Heart right ventricle (tissue), 16 donors: ENCODE results near the gene RTTN. TPM values are rescaled to one million over a fixed set of nuclear protein-coding genes. Genes with fewer than 3 reads are reported as not detected.

ENCODE experiments used
- ATAC-seq, 8 donors: fragments of 200-7000 bp; cut with Tn5 transposase; one replicate each; pipeline ENCODE4 v1.9.1; 2020; ENCODE audit warnings: mild to moderate bottlenecking in 8 of 8, moderate library complexity in 8 of 8, moderate number of reproducible peaks in 1 of 8
- DNase-seq, 2 donors: peaks; one replicate each; pipeline ENCODE4 v3.0.0-alpha.2; 2020
- H3K27ac ChIP-seq, 10 donors: fragments of 200-600 bp; sonication (generic) in 2 of 10; one replicate each; pipeline versions ENCODE4 v1.5.0 to v1.8.0; 2020 to 2022; ENCODE audit warnings: mild to moderate bottlenecking in 3 of 10
- H3K27me3 ChIP-seq, 7 donors: fragments of 200-600 bp; one replicate each; pipeline ENCODE4 v1.8.0; 2021 to 2022; ENCODE audit warnings: mild to moderate bottlenecking in 2 of 7
- H3K36me3 ChIP-seq, 9 donors: fragments of 200-600 bp; sonication (generic) in 1 of 9; one replicate each; pipeline versions ENCODE4 v1.5.0 to v1.8.0; 2020 to 2022; ENCODE audit warnings: mild to moderate bottlenecking in 2 of 9
- H3K4me1 ChIP-seq, 9 donors: fragments of 200-600 bp; sonication (generic) in 1 of 9; one replicate each; pipeline versions ENCODE4 v1.5.0 to v1.8.0; 2020 to 2022; ENCODE audit warnings: mild to moderate bottlenecking in 4 of 9
- H3K4me3 ChIP-seq, 10 donors: fragments of 200-600 bp; sonication (generic) in 2 of 10; one replicate each; pipeline versions ENCODE4 v1.5.0 to v1.8.0; 2020 to 2022; ENCODE audit warnings: mild to moderate bottlenecking in 7 of 10, moderate library complexity in 2 of 10
- H3K9me3 ChIP-seq, 11 donors: fragments of 200-600 bp in 10 of 11; sonication (generic) in 2 of 11; one replicate each; pipeline versions ENCODE4 v1.5.0 to v1.8.0; 2013 to 2022; ENCODE audit warnings: mild to moderate bottlenecking in 2 of 11, control low read depth in 1 of 11, moderate library complexity in 1 of 11
- WGBS, 2 donors: extraction: QIAGEN DNeasy Blood & Tissue Kit; methylation state at CpG; one replicate each; pipeline ENCODE4 v1.1.7; 2013; ENCODE audit warnings: inconsistent platforms in 1 of 2; 5-methylcytosine and 5-hydroxymethylcytosine counted together
- intact Hi-C, 10 donors: fragments of 100-400 bp; cut with DNase I; formaldehyde crosslinking; loops; one replicate each; pipeline versions ENCODE4 v1.11.1 to v1.14.2; 2022
- polyA plus RNA-seq, 2 donors: library from polyadenylated mRNA; stranded (reverse); fragments of 200-250 nt; gene quantifications; one replicate each; pipeline ENCODE4 v1.2.3, GENCODE V29; 2013
- total RNA-seq, 10 donors: library from RNA; stranded (reverse); fragmentation: NEBNext Ultra II Directional in 3 of 10; extraction: Animal tissue kit (Norgen Biotek cat#: 25700) in 3 of 10; gene quantifications; one replicate each; pipeline versions ENCODE4 v1.2.1 to v1.2.4, GENCODE V29; 2021 to 2023
- TF ChIP-seq, protein P1 (sequence below), 9 donors: fragments of 200-600 bp; sonication (generic) in 2 of 9; IDR thresholded peaks; one replicate each; pipeline versions ENCODE4 v1.5.0 to v1.8.0; 2021 to 2022; ENCODE audit warnings: antibody characterized with exemption in 9 of 9, mild to moderate bottlenecking in 5 of 9, moderate library complexity in 1 of 9
- donor health status: Arrhythmogenic right ventricular cardiomyopathy.
- donor health status: ischemic (EF 13 %, LVEDD 7.1; RV severe dilation, severe dysfunction).
- donor health status: healthy with polysubstance abuse.
- donor health status: DM: no; HTN: yes; CAD: no.
- donor health status: DM: no; HTN: no; CAD: no.
- donor health status: ischemic (EF 25% LVEDD 6.9; RV normal size, moderate dysfunction).
- donor health status: ischemic (EF 25% LVEDD 5.7; RV mildly dilated, moderate dysfunction).
- donor health status: healthy.
- donor health status: DM: yes; HTN: yes; CAD: no.
- donor health status: Ischemic cardiomyopathy.
- donor health status: ischemic (EF 35%, LVEDD 5.7; RV mildly dilated, moderate dysfunction).
- donor health status: nonischemic (EF 11% LVEDD 7.7; RV severe dilation, severe dysfunction).
- donor health status: DM: yes; HTN: yes; CAD: no.
- donor health status: PGD.
- donor health status: ischemic (EF 29% LVEDD 5.4; RV normal size, mild dysfunction).
- donor health status: nonischemic (EF 23%, LVEDD 6.1; RV moderate dilation, normal function).

RTTN gene
- total and polyA plus RNA-seq, 12 donors, result 3.5 to 15.7 (median 9.4) TPM

DNA sequence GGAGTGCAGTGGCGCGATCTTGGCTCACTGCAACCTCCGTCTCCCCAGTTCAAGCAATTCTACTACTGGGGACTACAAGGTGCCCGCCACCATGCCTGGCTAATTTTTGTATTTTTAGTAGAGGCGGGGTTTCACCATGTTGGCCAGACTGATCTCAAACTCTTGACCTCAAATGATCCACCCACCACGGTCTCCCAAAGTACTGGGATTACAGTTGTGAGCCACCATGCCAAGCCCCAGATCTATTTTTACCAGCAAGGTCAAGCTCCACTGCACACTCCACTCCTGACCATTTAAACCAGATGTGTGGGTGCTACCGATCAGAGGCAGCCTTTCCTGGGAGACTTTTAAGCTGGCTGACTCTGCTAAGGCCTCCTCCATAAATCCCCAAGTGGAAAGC, 190.4 kb downstream of the RTTN start:
- H3K4me1 ChIP-seq, result peaks cover 0 to 19% (median 9%) of the 10 kb centered on the region in 9 donors
- H3K36me3 ChIP-seq, result peaks cover 0 to 42% (median 13%) of the 10 kb centered on the region in 9 donors
- ATAC-seq (peak; percentile 38 to 94 (median 87)), DNase-seq (peak in 1 of 2 donors; percentile 24)
- peak overlapping the region in 8 of 10 donors; percentile 20 to 66 (median 45) for H3K27ac ChIP-seq
- peaks cover 0 to 12% (median 4%) of the 10 kb centered on the region in 11 donors for H3K9me3 ChIP-seq
- no peaks in the 10 kb centered on the region for H3K27me3 ChIP-seq
- TF ChIP-seq, protein P1, sequence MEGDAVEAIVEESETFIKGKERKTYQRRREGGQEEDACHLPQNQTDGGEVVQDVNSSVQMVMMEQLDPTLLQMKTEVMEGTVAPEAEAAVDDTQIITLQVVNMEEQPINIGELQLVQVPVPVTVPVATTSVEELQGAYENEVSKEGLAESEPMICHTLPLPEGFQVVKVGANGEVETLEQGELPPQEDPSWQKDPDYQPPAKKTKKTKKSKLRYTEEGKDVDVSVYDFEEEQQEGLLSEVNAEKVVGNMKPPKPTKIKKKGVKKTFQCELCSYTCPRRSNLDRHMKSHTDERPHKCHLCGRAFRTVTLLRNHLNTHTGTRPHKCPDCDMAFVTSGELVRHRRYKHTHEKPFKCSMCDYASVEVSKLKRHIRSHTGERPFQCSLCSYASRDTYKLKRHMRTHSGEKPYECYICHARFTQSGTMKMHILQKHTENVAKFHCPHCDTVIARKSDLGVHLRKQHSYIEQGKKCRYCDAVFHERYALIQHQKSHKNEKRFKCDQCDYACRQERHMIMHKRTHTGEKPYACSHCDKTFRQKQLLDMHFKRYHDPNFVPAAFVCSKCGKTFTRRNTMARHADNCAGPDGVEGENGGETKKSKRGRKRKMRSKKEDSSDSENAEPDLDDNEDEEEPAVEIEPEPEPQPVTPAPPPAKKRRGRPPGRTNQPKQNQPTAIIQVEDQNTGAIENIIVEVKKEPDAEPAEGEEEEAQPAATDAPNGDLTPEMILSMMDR (IDR thresholded peaks at IDR 0.05), result no peak
- WGBS, 2 donors, result 68 to 72% methylated on average over 7 of the region's 7 CpGs
- intact Hi-C loops, result no loop called here
- no peak overlapping the region for H3K4me3 ChIP-seq

DNA sequence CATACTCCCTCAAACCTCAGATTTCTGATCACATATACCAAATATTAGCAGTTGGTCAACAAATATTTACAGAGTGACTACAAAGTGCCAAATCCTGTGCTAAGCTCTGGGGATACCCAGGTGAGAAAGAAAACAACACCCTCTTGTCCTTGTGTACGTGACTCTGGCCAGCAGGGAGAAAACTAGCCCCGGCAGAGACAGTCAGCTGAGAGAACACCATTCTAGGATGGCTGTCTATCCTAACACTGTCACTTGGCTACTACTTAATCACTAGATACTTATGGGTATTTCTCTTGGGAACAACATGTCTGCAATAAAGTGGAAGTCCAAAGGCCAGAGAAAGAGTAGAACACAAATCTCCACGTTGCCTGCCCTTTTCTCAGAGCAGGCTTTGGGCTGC, 199.9 kb downstream of the RTTN start:
- Histone ChIP-seq H3K9me3 (peaks cover 0 to 17% (median 6%) of the 10 kb centered on the region in 11 donors), H3K27ac (peak overlapping the region; percentile 19 to 81 (median 64)), H3K4me3 (peak overlapping the region in 2 of 10 donors; percentile 2 to 18), H3K27me3 (no peaks in the 10 kb centered on the region), H3K36me3 (peaks cover 0 to 19% (median 0%) of the 10 kb centered on the region in 9 donors), H3K4me1 (peaks cover 3 to 31% (median 21%) of the 10 kb centered on the region in 9 donors)
- intact Hi-C loops, result no loop called here
- DNase-seq (no peak), ATAC-seq (peak in 7 of 8 donors; percentile 38 to 91 (median 77))
- TF ChIP-seq, protein P1 (IDR thresholded peaks at IDR 0.05), result no peak
- WGBS, 2 donors, result 35 to 38% methylated on average over 3 of the region's 3 CpGs

DNA sequence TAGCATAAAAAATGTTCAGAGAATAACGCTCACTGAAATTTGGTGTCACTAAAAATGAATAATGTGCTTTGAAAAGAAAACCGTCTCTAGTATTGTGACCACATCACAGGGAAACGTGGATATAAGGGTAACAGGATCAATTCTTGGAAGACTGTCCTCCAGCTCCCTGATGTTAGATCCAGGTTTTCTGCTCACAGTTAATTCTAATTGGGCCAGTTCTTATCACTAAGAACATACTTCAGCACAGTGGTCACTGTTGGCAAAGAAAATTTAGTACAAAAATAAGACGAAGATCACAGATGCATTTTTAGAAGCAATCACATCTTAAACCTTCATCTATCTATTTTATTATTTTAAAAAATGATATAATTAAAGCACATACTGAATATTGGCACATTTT, 200.8 kb downstream of the RTTN start:
- 49 to 54% methylated on average over 4 of the region's 4 CpGs for WGBS, 2 donors
- DNase-seq, result no peak
- Histone ChIP-seq H3K4me1 (peaks cover 3 to 36% (median 21%) of the 10 kb centered on the region in 9 donors), H3K36me3 (peaks cover 0 to 17% (median 0%) of the 10 kb centered on the region in 9 donors), H3K27me3 (no peaks in the 10 kb centered on the region), H3K4me3 (no peak overlapping the region), H3K27ac (peak overlapping the region in 9 of 10 donors; percentile 19 to 81 (median 64)), H3K9me3 (peaks cover 0 to 8% (median 0%) of the 10 kb centered on the region in 11 donors)
- TF ChIP-seq, protein P1 (IDR thresholded peaks at IDR 0.05), result no peak
- intact Hi-C loops, result no loop called here
- ATAC-seq, result peak; percentile 58 to 82 (median 69)

DNA sequence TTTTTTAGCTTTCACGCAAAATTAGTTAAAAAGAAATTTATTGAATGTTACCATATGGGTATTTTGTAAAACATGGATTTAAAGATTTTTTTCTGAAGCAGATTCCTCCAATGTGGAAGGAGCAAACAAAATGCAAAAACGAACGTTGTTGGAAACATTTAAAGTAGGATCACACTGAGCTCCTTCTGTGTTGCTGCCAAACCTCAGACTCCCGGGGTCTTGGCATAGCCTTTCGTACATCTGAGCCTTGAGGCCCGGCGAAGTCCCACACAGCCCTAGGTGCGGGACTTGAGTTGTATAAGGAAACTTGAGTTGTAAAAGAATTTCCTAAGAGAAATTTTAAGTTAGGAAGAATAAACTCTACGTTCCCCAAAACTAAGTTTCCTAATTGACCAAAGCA, 205.8 kb downstream of the RTTN start:
- Histone ChIP-seq H3K27me3 (no peaks in the 10 kb centered on the region), H3K4me3 (no peak overlapping the region), H3K4me1 (peaks cover 0 to 44% (median 29%) of the 10 kb centered on the region in 9 donors), H3K36me3 (peaks cover 0 to 6% (median 0%) of the 10 kb centered on the region in 9 donors), H3K27ac (peak overlapping the region in 3 of 10 donors; percentile 70 to 76 (median 75)), H3K9me3 (no peaks in the 10 kb centered on the region)
- no peak for DNase-seq
- TF ChIP-seq, protein P1 (IDR thresholded peaks at IDR 0.05), result no peak
- intact Hi-C loops, result loop anchor here in 1 of 10 donors (10.0 kb wide), 1 partner anchor 45 kb away; no protein-coding TSS in a partner anchor
- WGBS, 2 donors, result 79% methylated on average over 9 of the region's 9 CpGs
- ATAC-seq, result no peak
